GM10266 (cell line): ENCODE data around the gene COX7B.

Experiments
- DNase-seq: peaks from one replicate; pipeline ENCODE4 v3.0.0; 2012; ENCODE audit errors: extremely low spot score
- TF ChIP-seq, protein P1 (sequence below): IDR thresholded peaks from 2 replicates; pipeline ENCODE4 v1.5.1; 2012; ENCODE audit warnings: mild to moderate bottlenecking, low read depth; ENCODE audit not compliant: control insufficient read depth, insufficient read depth; ENCODE audit errors: missing control alignments

Gene COX7B

DNA sequence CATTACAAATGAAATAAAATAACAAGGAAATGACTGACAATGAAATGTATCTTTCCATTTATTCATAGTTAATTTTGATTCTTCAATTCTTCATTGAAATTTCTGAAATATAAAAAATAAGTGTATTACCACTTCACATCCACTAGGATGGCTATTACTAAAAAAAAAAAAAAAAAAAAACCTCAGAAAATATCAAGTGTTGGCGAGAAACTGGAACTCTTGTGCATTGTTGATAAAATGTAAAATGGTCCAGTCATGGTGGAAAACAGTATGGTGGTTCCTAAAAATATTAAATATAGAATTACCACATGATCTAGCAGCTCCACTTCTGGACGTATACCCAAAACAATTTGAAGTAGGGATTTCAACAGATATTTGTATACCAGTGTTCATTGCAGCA, 47.3 kb downstream of the COX7B start:
- TF ChIP-seq, protein P1, sequence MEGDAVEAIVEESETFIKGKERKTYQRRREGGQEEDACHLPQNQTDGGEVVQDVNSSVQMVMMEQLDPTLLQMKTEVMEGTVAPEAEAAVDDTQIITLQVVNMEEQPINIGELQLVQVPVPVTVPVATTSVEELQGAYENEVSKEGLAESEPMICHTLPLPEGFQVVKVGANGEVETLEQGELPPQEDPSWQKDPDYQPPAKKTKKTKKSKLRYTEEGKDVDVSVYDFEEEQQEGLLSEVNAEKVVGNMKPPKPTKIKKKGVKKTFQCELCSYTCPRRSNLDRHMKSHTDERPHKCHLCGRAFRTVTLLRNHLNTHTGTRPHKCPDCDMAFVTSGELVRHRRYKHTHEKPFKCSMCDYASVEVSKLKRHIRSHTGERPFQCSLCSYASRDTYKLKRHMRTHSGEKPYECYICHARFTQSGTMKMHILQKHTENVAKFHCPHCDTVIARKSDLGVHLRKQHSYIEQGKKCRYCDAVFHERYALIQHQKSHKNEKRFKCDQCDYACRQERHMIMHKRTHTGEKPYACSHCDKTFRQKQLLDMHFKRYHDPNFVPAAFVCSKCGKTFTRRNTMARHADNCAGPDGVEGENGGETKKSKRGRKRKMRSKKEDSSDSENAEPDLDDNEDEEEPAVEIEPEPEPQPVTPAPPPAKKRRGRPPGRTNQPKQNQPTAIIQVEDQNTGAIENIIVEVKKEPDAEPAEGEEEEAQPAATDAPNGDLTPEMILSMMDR = no peak
- no peak for DNase-seq

DNA sequence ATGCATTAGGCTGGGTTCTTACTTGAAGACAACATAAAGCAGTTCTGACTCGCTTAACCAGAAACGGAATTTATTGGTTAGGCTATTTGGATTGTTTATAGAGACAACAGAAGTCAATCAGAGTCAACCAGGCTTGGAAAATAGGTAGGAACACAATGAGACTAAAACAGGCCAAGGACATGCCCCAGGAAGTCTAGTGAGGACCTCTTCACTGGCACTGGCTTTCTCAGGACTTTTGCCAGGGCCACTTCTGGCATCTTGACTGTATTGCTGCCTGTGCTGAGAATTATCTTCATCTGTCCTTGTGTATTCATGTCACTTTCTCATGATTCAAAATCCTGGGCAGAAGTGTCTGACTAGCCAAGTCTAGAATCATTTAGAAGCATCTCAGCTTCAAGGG, 50.6 kb downstream of the COX7B start:
- TF ChIP-seq, protein P1 = no peak
- no peak for DNase-seq

DNA sequence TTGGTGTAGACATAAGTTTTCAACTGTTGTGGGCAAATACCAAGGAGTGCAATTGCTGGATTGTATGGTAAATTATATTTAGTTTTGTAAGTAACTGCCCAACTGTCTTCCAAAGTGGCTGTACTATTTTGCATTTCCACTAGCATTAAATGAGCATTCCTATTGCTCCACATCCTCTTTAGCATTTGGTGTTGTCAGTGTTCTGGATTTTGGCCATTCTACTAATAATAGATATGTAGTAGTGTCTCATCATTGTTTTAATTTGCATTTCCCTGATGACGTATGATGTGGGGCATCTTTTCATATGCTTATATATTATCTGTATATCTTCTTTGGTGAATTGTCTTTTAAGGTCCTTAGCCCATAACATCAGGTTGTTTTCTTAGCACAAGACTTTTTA, 52.9 kb downstream of the COX7B start:
- TF ChIP-seq, protein P1 = no peak

DNA sequence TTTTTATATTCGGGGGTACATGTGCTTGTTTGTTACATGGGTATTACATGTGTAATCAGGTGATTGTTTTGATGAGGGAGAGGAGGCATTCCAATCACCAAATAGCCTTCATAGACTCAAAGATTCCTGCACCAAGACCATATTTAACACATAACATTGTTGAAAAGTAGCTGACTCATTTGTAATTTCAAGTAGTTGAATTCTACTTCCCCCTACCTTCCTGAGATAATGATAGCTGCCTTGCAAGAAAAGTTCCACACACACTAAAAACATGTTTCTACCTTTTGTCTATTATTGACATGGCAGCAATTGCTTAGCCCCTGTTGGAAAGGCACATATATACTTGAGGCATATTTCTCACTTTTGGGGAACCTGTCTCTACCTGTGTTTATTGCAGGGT, 54.0 kb downstream of the COX7B start:
- TF ChIP-seq, protein P1 = no peak
- no peak for DNase-seq

More for the DNA sequence above, 52.9 kb downstream of the COX7B start:
- no peak for DNase-seq

DNA sequence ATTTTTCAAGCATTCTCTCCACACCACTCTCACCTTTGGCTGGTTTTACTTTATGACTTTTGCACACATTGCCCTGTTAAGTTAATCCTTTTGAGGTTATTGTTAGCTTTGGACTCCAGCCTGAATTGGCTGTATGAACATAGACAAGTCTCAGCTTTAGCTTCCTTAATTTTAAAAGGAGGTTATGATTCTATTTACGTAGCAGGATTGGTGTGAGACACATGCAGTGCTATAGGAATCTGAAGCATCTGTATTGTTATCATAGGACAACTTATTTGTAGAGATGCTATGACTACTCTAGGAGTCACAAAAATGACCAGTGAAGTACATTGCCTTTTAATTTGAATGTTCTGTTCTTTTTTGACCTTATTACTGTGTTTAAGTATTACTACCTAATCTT, 54.4 kb downstream of the COX7B start:
- DNase-seq = no peak
- TF ChIP-seq, protein P1 = no peak
